ENCODE measurements around the gene UGT1A1.

UGT1A1 gene

GRCh38 chr2:233758849-233759248 lies 1.2 kb upstream of the UGT1A1 start:
- no peak for DNase-seq

GRCh38 chr2:233761040-233761769 lies 1.1 kb downstream of the UGT1A1 start:
- no peak for DNase-seq

GRCh38 chr2:233764264-233764663 lies 4.2 kb downstream of the UGT1A1 start:
- DNase-seq = no peak

GRCh38 chr2:233764761-233765160 lies 4.7 kb downstream of the UGT1A1 start:
- DNase-seq = no peak

- no peak for DNase-seq
These were observed 6.3 kb downstream of the UGT1A1 start for GRCh38 chr2:233766416-233766815.

- no peak for DNase-seq
These were observed 8.0 kb downstream of the UGT1A1 start for GRCh38 chr2:233768076-233768475.

- no peak for DNase-seq
These were observed 9.2 kb downstream of the UGT1A1 start for GRCh38 chr2:233769260-233769659.

- no peak for DNase-seq
These were observed 12.1 kb downstream of the UGT1A1 start for GRCh38 chr2:233772153-233772552.

- no peak for DNase-seq
These were observed 12.5 kb downstream of the UGT1A1 start for GRCh38 chr2:233772583-233772982.

- DNase-seq = no peak
These were observed 13.8 kb downstream of the UGT1A1 start for GRCh38 chr2:233773854-233774253.

- DNase-seq = no peak
These were observed 15.3 kb downstream of the UGT1A1 start for GRCh38 chr2:233775414-233775813.

GRCh38 chr2:233778030-233778429 lies 18.0 kb downstream of the UGT1A1 start, which contains the start of gene MROH2A:
Gene MROH2A, plus strand, starts transcription at chr2:233778330. Its CDS starts 1,029 bp downstream, at chr2:233779359.
- no peak for DNase-seq

GRCh38 chr2:233779722-233780121 lies 19.7 kb downstream of the UGT1A1 start:
- no peak for DNase-seq

- DNase-seq = no peak
These were observed 20.7 kb downstream of the UGT1A1 start for GRCh38 chr2:233780771-233781170.

GRCh38 chr2:233789554-233789953 lies 29.5 kb downstream of the UGT1A1 start:
- no peak for DNase-seq

GRCh38 chr2:233791151-233791882 lies 31.2 kb downstream of the UGT1A1 start:
- no peak for DNase-seq

- no peak for DNase-seq
These were observed 31.8 kb downstream of the UGT1A1 start for GRCh38 chr2:233791883-233792329.

- DNase-seq = no peak
These were observed 32.6 kb downstream of the UGT1A1 start for GRCh38 chr2:233792720-233793119.

GRCh38 chr2:233793465-233794127 lies 33.5 kb downstream of the UGT1A1 start:
- DNase-seq = no peak

GRCh38 chr2:233794128-233794658 lies 34.1 kb downstream of the UGT1A1 start:
- DNase-seq = no peak

- no peak for DNase-seq
These were observed 35.7 kb downstream of the UGT1A1 start for GRCh38 chr2:233795735-233796171.

GRCh38 chr2:233796254-233796653 lies 36.2 kb downstream of the UGT1A1 start:
- no peak for DNase-seq

GRCh38 chr2:233798335-233799086 lies 38.4 kb downstream of the UGT1A1 start:
- no peak for DNase-seq
